HFFc6 (cell line): ENCODE measurements around the gene NHEJ1. TPM values are rescaled to one million over a fixed set of nuclear protein-coding genes. Genes with fewer than 3 reads are reported as not detected.

Experiments used
- DNase-seq: peaks from one replicate; pipeline ENCODE4 v3.0.0-alpha.2; 2018
- H3K27ac Mint-ChIP-seq: 2 replicates; pipeline ENCODE4 v1.8.0; 2020; ENCODE audit warnings: mild to moderate bottlenecking, mixed read lengths
- H3K27me3 Mint-ChIP-seq: 2 replicates; pipeline ENCODE4 v1.8.0; 2021; ENCODE audit warnings: mild to moderate bottlenecking, moderate library complexity, mixed read lengths; ENCODE audit not compliant: insufficient read depth
- H3K36me3 Mint-ChIP-seq: 2 replicates; pipeline ENCODE4 v1.8.0; 2021; ENCODE audit warnings: low read depth, mixed read lengths
- H3K4me1 Mint-ChIP-seq: 2 replicates; pipeline ENCODE4 v1.8.0; 2020; ENCODE audit warnings: low read depth, mixed read lengths
- H3K4me3 Mint-ChIP-seq: 2 replicates; pipeline ENCODE4 v1.8.0; 2020; ENCODE audit warnings: mild to moderate bottlenecking, moderate library complexity, mixed read lengths
- H3K9me3 Mint-ChIP-seq: 2 replicates; pipeline ENCODE4 v1.8.0; 2020; ENCODE audit warnings: mild to moderate bottlenecking, mixed read lengths
- total RNA-seq, 6 experiments: library from RNA; stranded (reverse); fragmentation: NEBNext Ultra II Directional; extraction: Animal tissue kit (Norgen Biotek cat#: 25700); gene quantifications; 2 replicates in 1 of 6; 3 replicates in 5 of 6; pipeline ENCODE4 v1.2.3, GENCODE V29; 2021
- TF ChIP-seq, protein P1 (sequence below): fragments of 200-600 bp; sonication (generic); IDR thresholded peaks from 2 replicates; pipeline ENCODE4 v1.5.0; 2021; ENCODE audit warnings: antibody characterized with exemption, mild to moderate bottlenecking

The NHEJ1 gene
- total RNA-seq, 6 experiments from 2014 or later = 12.0 to 16.6 (median 14.1) TPM

DNA sequence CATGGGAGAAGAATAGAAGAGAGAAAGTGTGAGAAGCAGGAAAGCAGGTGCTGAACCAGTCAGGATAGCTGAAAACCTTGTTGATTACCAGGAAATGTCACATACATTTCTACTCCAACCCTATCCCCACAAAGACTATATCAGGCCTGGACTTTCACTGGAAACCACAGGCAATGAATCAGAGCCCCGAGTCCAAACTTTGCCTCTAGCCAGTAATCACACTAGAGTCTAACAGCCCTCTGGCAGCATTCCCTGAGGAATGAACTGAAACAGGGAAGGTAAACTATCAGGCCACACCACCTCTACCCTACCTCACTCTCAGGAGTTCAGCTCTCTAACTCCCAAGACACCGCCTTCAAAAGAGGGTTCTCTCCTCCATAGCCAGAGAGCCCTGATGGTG, 81.2 kb downstream of the NHEJ1 start:
- TF ChIP-seq, protein P1, sequence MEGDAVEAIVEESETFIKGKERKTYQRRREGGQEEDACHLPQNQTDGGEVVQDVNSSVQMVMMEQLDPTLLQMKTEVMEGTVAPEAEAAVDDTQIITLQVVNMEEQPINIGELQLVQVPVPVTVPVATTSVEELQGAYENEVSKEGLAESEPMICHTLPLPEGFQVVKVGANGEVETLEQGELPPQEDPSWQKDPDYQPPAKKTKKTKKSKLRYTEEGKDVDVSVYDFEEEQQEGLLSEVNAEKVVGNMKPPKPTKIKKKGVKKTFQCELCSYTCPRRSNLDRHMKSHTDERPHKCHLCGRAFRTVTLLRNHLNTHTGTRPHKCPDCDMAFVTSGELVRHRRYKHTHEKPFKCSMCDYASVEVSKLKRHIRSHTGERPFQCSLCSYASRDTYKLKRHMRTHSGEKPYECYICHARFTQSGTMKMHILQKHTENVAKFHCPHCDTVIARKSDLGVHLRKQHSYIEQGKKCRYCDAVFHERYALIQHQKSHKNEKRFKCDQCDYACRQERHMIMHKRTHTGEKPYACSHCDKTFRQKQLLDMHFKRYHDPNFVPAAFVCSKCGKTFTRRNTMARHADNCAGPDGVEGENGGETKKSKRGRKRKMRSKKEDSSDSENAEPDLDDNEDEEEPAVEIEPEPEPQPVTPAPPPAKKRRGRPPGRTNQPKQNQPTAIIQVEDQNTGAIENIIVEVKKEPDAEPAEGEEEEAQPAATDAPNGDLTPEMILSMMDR = no peak
- Mint-ChIP-seq H3K27me3 (peaks cover 2% of the 10 kb centered on the region; the same call in 1 of the 2 replicates), H3K9me3 (no peaks in the 10 kb centered on the region), H3K4me3 (no peak overlapping the region), H3K4me1 (peaks cover 15% of the 10 kb centered on the region), H3K36me3 (peaks cover 14% of the 10 kb centered on the region), H3K27ac (no peak overlapping the region)
- peak; percentile 61 for DNase-seq

DNA sequence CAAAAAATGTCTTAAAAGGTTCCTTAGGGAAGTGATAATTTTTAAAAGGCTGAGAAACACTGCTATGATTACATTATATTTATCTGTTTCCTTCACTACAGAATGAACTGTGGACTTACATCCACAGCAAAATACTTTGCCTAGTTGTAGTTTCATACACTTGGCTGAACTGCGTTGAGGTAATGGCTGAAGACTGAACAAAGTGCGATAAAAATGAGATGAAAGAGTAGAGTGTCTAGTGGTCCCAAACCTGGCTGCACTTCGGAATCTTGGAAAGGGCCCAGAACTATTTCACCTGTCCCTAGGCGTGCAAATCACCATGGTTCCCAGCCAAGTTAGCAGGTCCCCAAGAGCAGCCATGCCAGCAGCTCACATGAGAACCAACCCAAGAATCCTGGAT, 81.7 kb downstream of the NHEJ1 start:
- no peaks in the 10 kb centered on the region for H3K9me3 Mint-ChIP-seq
- H3K36me3 Mint-ChIP-seq = peaks cover 14% of the 10 kb centered on the region
- TF ChIP-seq, protein P1 = no peak
- no peak for DNase-seq
- no peak overlapping the region for H3K4me3 Mint-ChIP-seq
- peaks cover 2% of the 10 kb centered on the region; the same call in 1 of the 2 replicates for H3K27me3 Mint-ChIP-seq
- no peak overlapping the region for H3K27ac Mint-ChIP-seq
- peaks cover 15% of the 10 kb centered on the region for H3K4me1 Mint-ChIP-seq

DNA sequence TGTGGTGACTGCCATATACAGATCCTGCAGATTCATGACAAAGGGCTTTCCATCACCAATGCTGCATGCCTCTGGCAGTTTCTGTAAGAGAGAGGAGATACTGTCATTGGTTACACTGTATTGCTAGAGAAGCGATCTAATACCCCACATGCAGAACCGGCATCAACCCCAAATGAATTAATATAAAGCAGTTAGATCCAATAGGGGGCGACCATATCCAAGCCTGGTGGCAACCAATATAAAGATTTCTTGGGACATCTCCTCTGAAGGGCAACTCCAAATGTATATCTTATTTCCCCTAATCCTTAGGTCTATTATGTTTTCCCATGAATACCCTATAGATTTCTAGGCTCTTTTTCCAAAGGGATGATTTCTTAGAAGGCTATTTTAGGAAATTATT, 82.5 kb downstream of the NHEJ1 start:
- no peak for DNase-seq
- H3K27ac Mint-ChIP-seq = no peak overlapping the region
- H3K27me3 Mint-ChIP-seq = peaks cover 4% of the 10 kb centered on the region
- H3K4me1 Mint-ChIP-seq = peaks cover 15% of the 10 kb centered on the region
- peaks cover 14% of the 10 kb centered on the region for H3K36me3 Mint-ChIP-seq
- H3K9me3 Mint-ChIP-seq = no peaks in the 10 kb centered on the region
- no peak overlapping the region for H3K4me3 Mint-ChIP-seq
- TF ChIP-seq, protein P1 = peak; percentile 58

DNA sequence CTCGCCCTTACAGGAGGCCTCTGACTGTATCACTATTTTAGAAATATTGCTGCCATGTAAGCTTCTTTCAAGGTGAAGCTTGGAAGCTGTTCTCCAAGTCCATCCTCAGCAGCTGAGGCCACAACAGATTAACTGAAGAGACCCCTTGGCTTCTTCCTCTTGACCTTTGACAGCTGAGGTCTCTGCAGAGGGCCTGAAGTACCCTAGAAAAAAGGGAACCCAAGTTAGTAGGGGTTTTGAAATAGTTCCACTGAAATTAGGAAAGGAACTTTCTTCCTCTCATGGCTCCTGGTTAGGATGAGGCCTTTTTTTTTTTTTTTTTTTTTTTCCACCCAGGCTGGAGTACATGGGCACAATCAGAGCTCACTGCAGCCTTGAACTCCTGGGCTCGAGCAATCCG, 84.4 kb downstream of the NHEJ1 start:
- H3K4me3 Mint-ChIP-seq = no peak overlapping the region
- peaks cover 4% of the 10 kb centered on the region for H3K27me3 Mint-ChIP-seq
- peaks cover 22% of the 10 kb centered on the region for H3K4me1 Mint-ChIP-seq
- TF ChIP-seq, protein P1 = no peak
- no peak for DNase-seq
- peaks cover 14% of the 10 kb centered on the region for H3K36me3 Mint-ChIP-seq
- no peaks in the 10 kb centered on the region for H3K9me3 Mint-ChIP-seq
- no peak overlapping the region for H3K27ac Mint-ChIP-seq

DNA sequence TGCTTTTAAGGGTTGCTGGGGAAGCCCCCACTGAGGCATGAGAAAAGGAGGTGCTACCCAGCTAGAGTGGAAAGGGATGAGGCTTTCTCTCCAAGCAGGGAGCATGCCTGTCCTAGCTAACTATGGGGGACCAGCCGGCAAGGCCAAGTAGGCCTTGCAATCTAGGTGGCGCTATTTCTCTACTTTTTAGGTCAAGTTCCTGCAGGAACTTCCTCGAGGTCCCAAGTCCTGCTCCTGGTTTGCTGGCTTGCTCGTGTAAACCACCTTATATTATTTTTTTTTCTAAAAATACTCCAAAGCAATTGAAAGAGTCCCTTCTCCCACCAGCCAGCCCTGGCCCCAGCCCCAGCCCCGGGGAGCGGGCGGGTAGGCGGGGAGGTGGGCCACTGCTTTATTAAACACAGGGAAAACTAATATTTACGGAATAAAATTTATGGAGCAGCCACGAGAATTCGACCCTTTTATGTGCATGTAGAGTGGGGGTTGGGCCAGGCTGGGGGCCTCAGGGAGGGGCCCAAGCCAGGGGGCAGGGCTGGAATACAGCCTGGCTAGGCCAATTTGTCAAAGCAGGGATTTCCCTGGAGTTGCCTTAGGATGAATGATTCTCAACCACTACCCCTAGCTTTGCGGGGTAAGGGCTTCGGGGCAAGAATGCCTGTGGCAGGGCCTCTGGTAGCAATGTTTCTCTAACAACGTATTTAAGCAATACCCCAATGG, 87.0 kb downstream of the NHEJ1 start:
- TF ChIP-seq, protein P1 = peak; percentile 86
- DNase-seq = peak; percentile 52
- peaks cover 2% of the 10 kb centered on the region for H3K27me3 Mint-ChIP-seq
- H3K27ac Mint-ChIP-seq = no peak overlapping the region
- peaks cover 14% of the 10 kb centered on the region for H3K36me3 Mint-ChIP-seq
- no peak overlapping the region for H3K4me3 Mint-ChIP-seq
- peaks cover 9% of the 10 kb centered on the region for H3K4me1 Mint-ChIP-seq
- H3K9me3 Mint-ChIP-seq = no peaks in the 10 kb centered on the region
